KMS-11 (cell line): ENCODE measurements around the gene GLIS1.

Source experiments
- H2AFZ ChIP-seq: fragments of 200-600 bp; sonication (generic); 2 replicates; pipeline ENCODE4 v1.6.1; 2016; ENCODE audit warnings: antibody characterized with exemption, mixed run types, low read depth
- H3K27ac ChIP-seq: fragments of 200-600 bp; sonication (generic); 2 replicates; pipeline ENCODE4 v1.6.1; 2016; ENCODE audit warnings: mild to moderate bottlenecking, mixed run types
- H3K27me3 ChIP-seq: fragments of 200-600 bp; sonication (generic); 2 replicates; pipeline ENCODE4 v1.6.1; 2017; ENCODE audit warnings: mild to moderate bottlenecking, low read depth, mixed run types, moderate library complexity; ENCODE audit not compliant: insufficient read depth
- H3K36me3 ChIP-seq: fragments of 200-600 bp; sonication (generic); 2 replicates; pipeline ENCODE4 v1.6.1; 2017; ENCODE audit warnings: mild to moderate bottlenecking, mixed run types; ENCODE audit not compliant: insufficient read depth
- H3K4me1 ChIP-seq: fragments of 200-600 bp; sonication (generic); 2 replicates; pipeline ENCODE4 v1.6.1; 2016; ENCODE audit warnings: mild to moderate bottlenecking, low read depth, mixed run types; ENCODE audit not compliant: poor library complexity, severe bottlenecking
- H3K4me2 ChIP-seq: fragments of 200-600 bp; sonication (generic); 2 replicates; pipeline ENCODE4 v1.7.0; 2016; ENCODE audit warnings: mild to moderate bottlenecking, mixed run types
- H3K4me3 ChIP-seq: fragments of 200-600 bp; sonication (generic); IDR thresholded peaks from 2 replicates; pipeline ENCODE4 v1.6.1; 2017; ENCODE audit warnings: low read depth, low read length, mixed read lengths; ENCODE audit not compliant: insufficient read depth
- H3K79me2 ChIP-seq: fragments of 200-600 bp; sonication (generic); 2 replicates; pipeline ENCODE4 v1.6.1; 2016; ENCODE audit warnings: low read depth, mixed run types; ENCODE audit not compliant: insufficient read depth
- H3K9ac ChIP-seq: fragments of 200-600 bp; sonication (generic); 2 replicates; pipeline ENCODE4 v1.6.1; 2016; ENCODE audit warnings: mild to moderate bottlenecking, mixed run types
- H4K20me1 ChIP-seq: fragments of 200-600 bp; sonication (generic); 2 replicates; pipeline ENCODE4 v1.6.1; 2016; ENCODE audit warnings: mild to moderate bottlenecking, mixed run types; ENCODE audit not compliant: insufficient read depth
- TF ChIP-seq, protein P1 (sequence below): fragments of 200-600 bp; sonication (generic); conservative IDR thresholded peaks from 2 replicates; pipeline ENCODE4 v1.6.1; 2017; ENCODE audit warnings: low read depth, mild to moderate bottlenecking, antibody characterized with exemption, low read length, moderate library complexity, mixed read lengths

GLIS1 gene

DNA sequence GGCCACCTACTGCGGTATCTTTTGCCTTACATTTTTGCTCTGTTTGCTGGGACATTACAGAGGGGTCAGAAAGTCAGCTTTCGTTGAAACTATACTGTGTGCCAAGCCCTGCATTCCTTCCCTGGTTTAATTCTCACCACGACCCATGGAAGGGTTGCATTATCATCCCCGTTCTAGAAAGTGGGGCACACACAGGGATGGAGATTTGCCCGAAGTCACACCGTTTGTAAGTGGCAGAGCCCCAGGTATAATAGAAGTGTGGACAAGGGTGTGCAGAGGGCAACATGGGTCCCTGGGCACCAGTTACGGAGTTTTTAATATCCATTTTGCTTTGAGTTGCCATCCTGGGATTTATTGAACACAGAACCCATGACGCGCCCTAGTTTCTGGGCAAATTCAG lies 268.0 kb downstream of the GLIS1 start:
- no peak overlapping the region for H2AFZ ChIP-seq
- no peaks in the 10 kb centered on the region for H3K36me3 ChIP-seq
- TF ChIP-seq, protein P1, sequence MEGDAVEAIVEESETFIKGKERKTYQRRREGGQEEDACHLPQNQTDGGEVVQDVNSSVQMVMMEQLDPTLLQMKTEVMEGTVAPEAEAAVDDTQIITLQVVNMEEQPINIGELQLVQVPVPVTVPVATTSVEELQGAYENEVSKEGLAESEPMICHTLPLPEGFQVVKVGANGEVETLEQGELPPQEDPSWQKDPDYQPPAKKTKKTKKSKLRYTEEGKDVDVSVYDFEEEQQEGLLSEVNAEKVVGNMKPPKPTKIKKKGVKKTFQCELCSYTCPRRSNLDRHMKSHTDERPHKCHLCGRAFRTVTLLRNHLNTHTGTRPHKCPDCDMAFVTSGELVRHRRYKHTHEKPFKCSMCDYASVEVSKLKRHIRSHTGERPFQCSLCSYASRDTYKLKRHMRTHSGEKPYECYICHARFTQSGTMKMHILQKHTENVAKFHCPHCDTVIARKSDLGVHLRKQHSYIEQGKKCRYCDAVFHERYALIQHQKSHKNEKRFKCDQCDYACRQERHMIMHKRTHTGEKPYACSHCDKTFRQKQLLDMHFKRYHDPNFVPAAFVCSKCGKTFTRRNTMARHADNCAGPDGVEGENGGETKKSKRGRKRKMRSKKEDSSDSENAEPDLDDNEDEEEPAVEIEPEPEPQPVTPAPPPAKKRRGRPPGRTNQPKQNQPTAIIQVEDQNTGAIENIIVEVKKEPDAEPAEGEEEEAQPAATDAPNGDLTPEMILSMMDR: no peak
- H3K27me3 ChIP-seq: no peaks in the 10 kb centered on the region
- no peak overlapping the region for H3K4me2 ChIP-seq
- no peaks in the 10 kb centered on the region for H3K79me2 ChIP-seq
- no peak overlapping the region for H3K4me3 ChIP-seq
- no peaks in the 10 kb centered on the region for H4K20me1 ChIP-seq
- H3K27ac ChIP-seq: no peak overlapping the region
- H3K4me1 ChIP-seq: no peaks in the 10 kb centered on the region
- H3K9ac ChIP-seq: no peak overlapping the region

DNA sequence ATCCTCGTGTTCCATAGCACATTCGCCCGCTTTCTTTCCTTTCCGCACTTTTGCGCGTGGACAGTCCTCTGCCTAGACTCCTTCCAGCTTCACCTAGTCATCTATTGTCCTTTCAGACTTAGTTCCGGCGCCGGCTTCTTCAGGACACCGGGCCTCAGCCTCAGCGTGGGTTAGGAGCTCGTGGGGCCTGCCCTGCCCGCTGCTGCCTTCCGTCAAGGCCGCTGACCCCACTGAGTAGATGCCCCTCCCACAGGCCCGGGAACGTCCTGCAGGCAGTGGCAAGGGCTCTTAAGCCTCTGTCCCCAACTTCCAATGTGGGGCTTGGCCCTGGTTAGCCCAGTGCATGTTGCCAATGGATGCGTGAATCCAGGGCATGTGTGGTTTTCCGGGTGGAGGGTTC lies 268.4 kb downstream of the GLIS1 start:
- no peak overlapping the region for H3K27ac ChIP-seq
- H3K79me2 ChIP-seq: no peaks in the 10 kb centered on the region
- H3K36me3 ChIP-seq: no peaks in the 10 kb centered on the region
- H3K4me2 ChIP-seq: no peak overlapping the region
- TF ChIP-seq, protein P1: no peak
- no peaks in the 10 kb centered on the region for H4K20me1 ChIP-seq
- H2AFZ ChIP-seq: no peak overlapping the region
- H3K27me3 ChIP-seq: no peaks in the 10 kb centered on the region
- H3K9ac ChIP-seq: no peak overlapping the region
- H3K4me3 ChIP-seq: no peak overlapping the region
- H3K4me1 ChIP-seq: no peaks in the 10 kb centered on the region

DNA sequence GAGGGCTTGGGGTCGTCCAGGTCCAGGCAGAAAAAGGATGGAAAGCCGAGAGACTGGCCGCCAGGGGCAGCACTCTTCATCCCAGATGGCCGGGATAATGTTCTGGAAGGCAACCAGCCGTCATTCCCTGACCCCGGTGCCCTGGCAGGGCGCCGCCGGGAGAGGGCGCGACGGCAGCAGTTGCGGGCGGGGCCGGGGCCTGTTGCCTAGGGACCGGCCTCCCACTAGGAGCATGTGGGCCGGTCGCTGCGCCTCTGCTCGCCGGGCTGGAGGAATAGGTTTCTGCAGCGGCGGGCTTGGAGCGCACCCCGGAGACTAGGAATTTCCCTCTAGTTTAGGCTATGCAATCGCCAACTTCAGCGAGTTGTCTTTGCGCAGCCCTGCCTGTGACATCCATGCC lies 268.8 kb downstream of the GLIS1 start:
- TF ChIP-seq, protein P1: no peak
- no peak overlapping the region for H2AFZ ChIP-seq

DNA sequence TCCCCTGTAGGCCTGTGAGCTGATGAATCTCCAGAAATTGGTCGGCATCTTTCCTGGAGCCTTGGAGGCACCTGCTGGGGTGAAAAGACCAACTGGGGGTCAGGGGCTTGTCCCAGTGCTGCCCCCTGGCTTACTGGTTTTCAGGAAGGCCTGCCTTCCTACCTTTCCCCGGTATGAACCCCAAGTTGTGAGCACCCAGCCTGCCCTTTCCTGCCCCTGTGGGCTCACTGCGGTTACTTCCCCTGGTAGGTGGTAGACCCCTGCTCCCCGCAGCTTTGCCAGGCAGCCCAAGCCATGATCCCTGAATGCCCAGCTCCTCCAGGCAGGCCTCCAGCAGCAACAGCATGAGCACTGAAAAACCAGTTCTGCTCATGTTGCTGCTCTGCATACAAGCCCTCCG lies 269.6 kb downstream of the GLIS1 start:
- H3K4me3 ChIP-seq: no peak overlapping the region
- no peaks in the 10 kb centered on the region for H3K4me1 ChIP-seq
- H3K79me2 ChIP-seq: no peaks in the 10 kb centered on the region
- no peaks in the 10 kb centered on the region for H3K27me3 ChIP-seq
- TF ChIP-seq, protein P1: no peak
- no peaks in the 10 kb centered on the region for H3K36me3 ChIP-seq
- no peak overlapping the region for H3K9ac ChIP-seq
- no peaks in the 10 kb centered on the region for H4K20me1 ChIP-seq
- H3K4me2 ChIP-seq: no peak overlapping the region
- no peak overlapping the region for H2AFZ ChIP-seq
- H3K27ac ChIP-seq: no peak overlapping the region

More for the DNA sequence above, 268.8 kb downstream of the GLIS1 start:
- no peaks in the 10 kb centered on the region for H3K36me3 ChIP-seq
- no peaks in the 10 kb centered on the region for H3K4me1 ChIP-seq
- no peak overlapping the region for H3K9ac ChIP-seq
- H3K27ac ChIP-seq: no peak overlapping the region
- no peaks in the 10 kb centered on the region for H3K79me2 ChIP-seq
- H3K4me3 ChIP-seq: no peak overlapping the region
- no peak overlapping the region for H3K4me2 ChIP-seq
- H3K27me3 ChIP-seq: no peaks in the 10 kb centered on the region
- H4K20me1 ChIP-seq: no peaks in the 10 kb centered on the region
